WTC11 (cell line): ENCODE results near the gene DOK7. TPM values are rescaled to one million over a fixed set of nuclear protein-coding genes. Genes with fewer than 3 reads are reported as not detected.

Experiments used
- ATAC-seq: fragments of 200-7000 bp; cut with Tn5 transposase; 2 replicates; pipeline ENCODE4 v1.10.0; 2021; ENCODE audit warnings: mild to moderate bottlenecking, moderate library complexity
- CTCF ChIA-PET: fragments of 300-600 bp; sonication (Branson Sonifier 250); formaldehyde crosslinking; loops from one replicate; lab custom pipeline; 2021; ENCODE audit warnings: antibody characterized with exemption; lab: Charles Lee
- POLR2A ChIA-PET: fragments of 350-600 bp; sonication (Branson Sonifier 250); formaldehyde crosslinking; loops from one replicate; lab custom pipeline; 2021; ENCODE audit warnings: antibody characterized with exemption; lab: Charles Lee
- DNase-seq: peaks from one replicate; pipeline ENCODE4 v3.0.0; 2021; ENCODE audit warnings: low spot score
- H3K27ac Mint-ChIP-seq: 2 replicates; pipeline ENCODE4 v1.8.0; 2021; ENCODE audit warnings: mixed read lengths
- H3K27me3 Mint-ChIP-seq: 2 replicates; pipeline ENCODE4 v1.8.0; 2021; ENCODE audit warnings: low read depth, mild to moderate bottlenecking, moderate library complexity, mixed read lengths
- H3K36me3 Mint-ChIP-seq: 2 replicates; pipeline ENCODE4 v1.8.0; 2021; ENCODE audit warnings: mixed read lengths
- H3K4me1 Mint-ChIP-seq: 2 replicates; pipeline ENCODE4 v1.8.0; 2022; ENCODE audit warnings: mixed read lengths
- H3K4me3 Mint-ChIP-seq: 2 replicates; pipeline ENCODE4 v1.8.0; 2021; ENCODE audit warnings: mild to moderate bottlenecking, moderate library complexity, mixed read lengths
- H3K9me3 Mint-ChIP-seq: 2 replicates; pipeline ENCODE4 v1.8.0; 2021; ENCODE audit warnings: mixed read lengths
- ARID4B ChIP-seq: sonication (generic); formaldehyde crosslinking; IDR thresholded peaks from 2 replicates; pipeline ENCODE4 v1.8.0; 2023; ENCODE audit warnings: missing genetic modification reagents, mild to moderate bottlenecking, borderline replicate concordance
- E2F5 ChIP-seq: sonication (generic); formaldehyde crosslinking; IDR thresholded peaks from 2 replicates; pipeline ENCODE4 v1.8.1; 2022; ENCODE audit warnings: mild to moderate bottlenecking, moderate library complexity, missing genetic modification reagents
- JAZF1 ChIP-seq: fragments of 250-450 bp; sonication (Bioruptor Pico); IDR thresholded peaks from 2 replicates; pipeline ENCODE4 v1.9.0; 2021; ENCODE audit warnings: moderate library complexity, mild to moderate bottlenecking, inconsistent platforms
- JUN ChIP-seq: sonication (generic); formaldehyde crosslinking; IDR thresholded peaks from 2 replicates; pipeline ENCODE4 v1.8.0; 2023; ENCODE audit warnings: mild to moderate bottlenecking, missing genetic modification reagents
- MXD4 ChIP-seq: fragments of 250-450 bp; sonication (Bioruptor Pico); IDR thresholded peaks from 2 replicates; pipeline ENCODE4 v1.8.0; 2021; ENCODE audit warnings: mild to moderate bottlenecking, moderate library complexity, borderline replicate concordance
- MYBL2 ChIP-seq: sonication (generic); formaldehyde crosslinking; IDR thresholded peaks from 2 replicates; pipeline ENCODE4 v1.8.1; 2023; ENCODE audit warnings: mild to moderate bottlenecking, moderate library complexity, missing genetic modification reagents
- RELA ChIP-seq: sonication (generic); formaldehyde crosslinking; IDR thresholded peaks from 2 replicates; pipeline ENCODE4 v1.8.1; 2022; ENCODE audit warnings: missing genetic modification reagents, mild to moderate bottlenecking, borderline replicate concordance
- ZNF121 ChIP-seq: sonication (generic); formaldehyde crosslinking; IDR thresholded peaks from 2 replicates; pipeline ENCODE4 v1.8.0; 2023; ENCODE audit warnings: missing genetic modification reagents
- ZNF138 ChIP-seq: sonication (generic); formaldehyde crosslinking; conservative IDR thresholded peaks from 2 replicates; pipeline ENCODE4 v1.8.1; 2022; ENCODE audit warnings: mild to moderate bottlenecking, moderate library complexity, missing genetic modification reagents
- ZNF263 ChIP-seq: sonication (generic); formaldehyde crosslinking; IDR thresholded peaks from 2 replicates; pipeline ENCODE4 v1.8.1; 2022; ENCODE audit warnings: low read depth, mild to moderate bottlenecking, moderate library complexity, missing genetic modification reagents
- ZNF317 ChIP-seq: sonication (generic); formaldehyde crosslinking; IDR thresholded peaks from 2 replicates; pipeline ENCODE4 v1.8.1; 2023; ENCODE audit warnings: low read depth, mild to moderate bottlenecking, moderate library complexity, missing genetic modification reagents, borderline replicate concordance
- ZNF423 ChIP-seq: fragments of 250-450 bp; sonication (Bioruptor Pico); IDR thresholded peaks from 2 replicates; pipeline ENCODE4 v2.1.2; 2022; ENCODE audit warnings: mild to moderate bottlenecking, moderate library complexity
- ZNF425 ChIP-seq: fragments of 250-450 bp; sonication (Bioruptor Pico); conservative IDR thresholded peaks from 2 replicates; pipeline ENCODE4 v1.9.0; 2021; ENCODE audit warnings: mild to moderate bottlenecking
- total RNA-seq: library from RNA; stranded (reverse); gene quantifications from 3 replicates; pipeline ENCODE4 v1.2.3, GENCODE V29; 2021
- TF ChIP-seq, protein P1 (sequence below): sonication (generic); formaldehyde crosslinking; IDR thresholded peaks from 2 replicates; pipeline ENCODE4 v1.8.1; 2022; ENCODE audit warnings: low read depth, mild to moderate bottlenecking, moderate library complexity, missing genetic modification reagents, borderline replicate concordance
- TF ChIP-seq, protein P2 (sequence below): sonication (generic); formaldehyde crosslinking; IDR thresholded peaks from 2 replicates; pipeline ENCODE4 v1.8.0; 2022; ENCODE audit warnings: missing genetic modification reagents

DOK7 gene
- total RNA-seq, 1 experiment from 2014 or later, result 0.22 TPM

GRCh38 chr4:3486541-3487540 is 23.7 kb downstream of the DOK7 start:
- Mint-ChIP-seq H3K27ac (no peak overlapping the region), H3K27me3 (peaks cover 88% of the 10 kb centered on the region), H3K9me3 (no peaks in the 10 kb centered on the region), H3K4me1 (peaks cover 9% of the 10 kb centered on the region), H3K36me3 (no peaks in the 10 kb centered on the region), H3K4me3 (no peak overlapping the region)
- TF ChIP-seq ZNF423 (CRISPR knock-in tag), result peak; percentile 98
- TF ChIP-seq JUN, result no peak
- TF ChIP-seq ZNF121 (CRISPR knock-in tag), result peak; percentile 8; the same call in 1 of the 2 replicates
- ChIA-PET CTCF (interaction anchor here (1.2 kb wide), 2 partner anchors 9 to 28 kb away, joined by 3 read pairs; no protein-coding TSS in a partner anchor), POLR2A (no interaction called here)
- DNase-seq, result no peak
- ATAC-seq, result peak; percentile 21

GRCh38 chr4:3487861-3488260 is 24.8 kb downstream of the DOK7 start:
- no peak for ATAC-seq
- DNase-seq, result no peak
- CTCF ChIA-PET, result interaction anchor here (1.2 kb wide), 2 partner anchors 8 to 27 kb away, joined by 3 read pairs; no protein-coding TSS in a partner anchor
- H3K27ac Mint-ChIP-seq, result no peak overlapping the region
- peaks cover 7% of the 10 kb centered on the region for H3K4me1 Mint-ChIP-seq
- peaks cover 88% of the 10 kb centered on the region for H3K27me3 Mint-ChIP-seq
- no peaks in the 10 kb centered on the region for H3K9me3 Mint-ChIP-seq
- no peak overlapping the region for H3K4me3 Mint-ChIP-seq
- POLR2A ChIA-PET, result no interaction called here
- TF ChIP-seq, protein P1, sequence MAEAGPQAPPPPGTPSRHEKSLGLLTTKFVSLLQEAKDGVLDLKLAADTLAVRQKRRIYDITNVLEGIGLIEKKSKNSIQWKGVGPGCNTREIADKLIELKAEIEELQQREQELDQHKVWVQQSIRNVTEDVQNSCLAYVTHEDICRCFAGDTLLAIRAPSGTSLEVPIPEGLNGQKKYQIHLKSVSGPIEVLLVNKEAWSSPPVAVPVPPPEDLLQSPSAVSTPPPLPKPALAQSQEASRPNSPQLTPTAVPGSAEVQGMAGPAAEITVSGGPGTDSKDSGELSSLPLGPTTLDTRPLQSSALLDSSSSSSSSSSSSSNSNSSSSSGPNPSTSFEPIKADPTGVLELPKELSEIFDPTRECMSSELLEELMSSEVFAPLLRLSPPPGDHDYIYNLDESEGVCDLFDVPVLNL, result no peak
- TF ChIP-seq, all 79 proteins: peak for 0
- H3K36me3 Mint-ChIP-seq, result no peaks in the 10 kb centered on the region

- ATAC-seq (no peak), DNase-seq (no peak)
- POLR2A ChIA-PET, result no interaction called here
- CTCF ChIA-PET, result interaction anchor here (1.1 kb wide), 1 partner anchor 8 kb away, joined by 16 read pairs; no protein-coding TSS in a partner anchor
- peaks cover 88% of the 10 kb centered on the region for H3K27me3 Mint-ChIP-seq
- no peaks in the 10 kb centered on the region for H3K9me3 Mint-ChIP-seq
- H3K36me3 Mint-ChIP-seq, result no peaks in the 10 kb centered on the region
- no peak overlapping the region for H3K4me3 Mint-ChIP-seq
- no peak overlapping the region for H3K27ac Mint-ChIP-seq
- H3K4me1 Mint-ChIP-seq, result peaks cover 7% of the 10 kb centered on the region
- no peak for TF ChIP-seq MXD4 (CRISPR knock-in tag)
- no peak for TF ChIP-seq MYBL2 (CRISPR knock-in tag)
- TF ChIP-seq, protein P2, sequence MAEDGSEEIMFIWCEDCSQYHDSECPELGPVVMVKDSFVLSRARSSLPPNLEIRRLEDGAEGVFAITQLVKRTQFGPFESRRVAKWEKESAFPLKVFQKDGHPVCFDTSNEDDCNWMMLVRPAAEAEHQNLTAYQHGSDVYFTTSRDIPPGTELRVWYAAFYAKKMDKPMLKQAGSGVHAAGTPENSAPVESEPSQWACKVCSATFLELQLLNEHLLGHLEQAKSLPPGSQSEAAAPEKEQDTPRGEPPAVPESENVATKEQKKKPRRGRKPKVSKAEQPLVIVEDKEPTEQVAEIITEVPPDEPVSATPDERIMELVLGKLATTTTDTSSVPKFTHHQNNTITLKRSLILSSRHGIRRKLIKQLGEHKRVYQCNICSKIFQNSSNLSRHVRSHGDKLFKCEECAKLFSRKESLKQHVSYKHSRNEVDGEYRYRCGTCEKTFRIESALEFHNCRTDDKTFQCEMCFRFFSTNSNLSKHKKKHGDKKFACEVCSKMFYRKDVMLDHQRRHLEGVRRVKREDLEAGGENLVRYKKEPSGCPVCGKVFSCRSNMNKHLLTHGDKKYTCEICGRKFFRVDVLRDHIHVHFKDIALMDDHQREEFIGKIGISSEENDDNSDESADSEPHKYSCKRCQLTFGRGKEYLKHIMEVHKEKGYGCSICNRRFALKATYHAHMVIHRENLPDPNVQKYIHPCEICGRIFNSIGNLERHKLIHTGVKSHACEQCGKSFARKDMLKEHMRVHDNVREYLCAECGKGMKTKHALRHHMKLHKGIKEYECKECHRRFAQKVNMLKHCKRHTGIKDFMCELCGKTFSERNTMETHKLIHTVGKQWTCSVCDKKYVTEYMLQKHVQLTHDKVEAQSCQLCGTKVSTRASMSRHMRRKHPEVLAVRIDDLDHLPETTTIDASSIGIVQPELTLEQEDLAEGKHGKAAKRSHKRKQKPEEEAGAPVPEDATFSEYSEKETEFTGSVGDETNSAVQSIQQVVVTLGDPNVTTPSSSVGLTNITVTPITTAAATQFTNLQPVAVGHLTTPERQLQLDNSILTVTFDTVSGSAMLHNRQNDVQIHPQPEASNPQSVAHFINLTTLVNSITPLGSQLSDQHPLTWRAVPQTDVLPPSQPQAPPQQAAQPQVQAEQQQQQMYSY (CRISPR knock-in tag), result no peak
- no peak for TF ChIP-seq ZNF317 (CRISPR knock-in tag)
- no peak for TF ChIP-seq ARID4B (CRISPR knock-in tag)
- no peak for TF ChIP-seq E2F5
- TF ChIP-seq RELA (CRISPR knock-in tag), result no peak
- no peak for TF ChIP-seq ZNF263 (CRISPR knock-in tag)
- TF ChIP-seq ZNF425 (CRISPR knock-in tag), result no peak
- TF ChIP-seq, protein P1, result no peak
- no peak for TF ChIP-seq ZNF138 (CRISPR knock-in tag)
- TF ChIP-seq JAZF1 (CRISPR knock-in tag), result no peak
Observed at GRCh38 chr4:3488820-3489219, 25.7 kb downstream of the DOK7 start.
